ENCODE measurements around the gene NF2.

Gene NF2

GRCh38 chr22:29654420-29654819 lies 51.0 kb downstream of the NF2 start:
- Histone ChIP-seq H3K36me3 (replicated peaks; ENCODE audit: low read depth, low read length) (peaks cover 22% of the 10 kb centered on the region), H3K4me3 (ENCODE audit: low read length) (no peak overlapping the region), H3K9ac (ENCODE audit: low read length) (no peak overlapping the region), H3K4me1 (ENCODE audit: low read length) (no peaks in the 10 kb centered on the region), H3K79me2 (ENCODE audit: low read length) (no peaks in the 10 kb centered on the region), H3K9me3 (ENCODE audit: insufficient read depth, low read length) (no peaks in the 10 kb centered on the region), H2AFZ (ENCODE audit: low read depth, low read length) (no peak overlapping the region), H3K27me3 (ENCODE audit: low read depth, low read length) (no peaks in the 10 kb centered on the region), H3K4me2 (ENCODE audit: low read length) (no peak overlapping the region), H4K20me1 (ENCODE audit: insufficient read depth, low read length) (no peaks in the 10 kb centered on the region), H3K27ac (ENCODE audit: low read length) (no peak overlapping the region)
- no peak for TF ChIP-seq EZH2phosphoT487 (IDR thresholded peaks at IDR 0.05; ENCODE audit: low read depth)
- TF ChIP-seq, protein P1, sequence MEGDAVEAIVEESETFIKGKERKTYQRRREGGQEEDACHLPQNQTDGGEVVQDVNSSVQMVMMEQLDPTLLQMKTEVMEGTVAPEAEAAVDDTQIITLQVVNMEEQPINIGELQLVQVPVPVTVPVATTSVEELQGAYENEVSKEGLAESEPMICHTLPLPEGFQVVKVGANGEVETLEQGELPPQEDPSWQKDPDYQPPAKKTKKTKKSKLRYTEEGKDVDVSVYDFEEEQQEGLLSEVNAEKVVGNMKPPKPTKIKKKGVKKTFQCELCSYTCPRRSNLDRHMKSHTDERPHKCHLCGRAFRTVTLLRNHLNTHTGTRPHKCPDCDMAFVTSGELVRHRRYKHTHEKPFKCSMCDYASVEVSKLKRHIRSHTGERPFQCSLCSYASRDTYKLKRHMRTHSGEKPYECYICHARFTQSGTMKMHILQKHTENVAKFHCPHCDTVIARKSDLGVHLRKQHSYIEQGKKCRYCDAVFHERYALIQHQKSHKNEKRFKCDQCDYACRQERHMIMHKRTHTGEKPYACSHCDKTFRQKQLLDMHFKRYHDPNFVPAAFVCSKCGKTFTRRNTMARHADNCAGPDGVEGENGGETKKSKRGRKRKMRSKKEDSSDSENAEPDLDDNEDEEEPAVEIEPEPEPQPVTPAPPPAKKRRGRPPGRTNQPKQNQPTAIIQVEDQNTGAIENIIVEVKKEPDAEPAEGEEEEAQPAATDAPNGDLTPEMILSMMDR (IDR thresholded peaks at IDR 0.05; ENCODE audit: low read depth, low read length) = no peak

DNA sequence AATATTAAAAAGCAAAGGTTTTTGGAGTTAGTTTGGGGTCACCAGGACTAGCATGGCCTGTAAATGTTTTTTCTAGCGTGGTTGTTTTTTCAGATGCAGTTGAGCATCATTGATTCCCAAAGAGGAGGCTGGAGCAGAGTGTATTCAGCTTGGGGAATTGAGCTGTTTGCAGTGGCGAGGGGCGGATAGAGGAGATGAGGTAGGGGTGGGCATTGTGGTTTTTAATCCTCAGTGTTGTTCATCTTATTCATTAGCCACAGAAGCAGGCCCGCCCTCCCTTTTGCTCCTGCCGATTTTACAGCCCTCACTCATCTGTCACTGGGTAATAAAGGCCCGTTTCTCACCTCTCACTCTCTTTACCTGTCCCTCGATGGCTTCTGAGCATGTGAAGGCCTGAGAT lies 51.4 kb downstream of the NF2 start:
- Histone ChIP-seq H4K20me1 (ENCODE audit: insufficient read depth, low read length) (no peaks in the 10 kb centered on the region), H3K9me3 (ENCODE audit: insufficient read depth, low read length) (no peaks in the 10 kb centered on the region), H3K4me2 (ENCODE audit: low read length) (no peak overlapping the region), H3K27me3 (ENCODE audit: low read depth, low read length) (no peaks in the 10 kb centered on the region), H3K36me3 (replicated peaks; ENCODE audit: low read depth, low read length) (peaks cover 22% of the 10 kb centered on the region), H3K9ac (ENCODE audit: low read length) (no peak overlapping the region), H3K4me1 (ENCODE audit: low read length) (no peaks in the 10 kb centered on the region), H2AFZ (ENCODE audit: low read depth, low read length) (no peak overlapping the region), H3K4me3 (ENCODE audit: low read length) (no peak overlapping the region), H3K27ac (ENCODE audit: low read length) (no peak overlapping the region), H3K79me2 (ENCODE audit: low read length) (no peaks in the 10 kb centered on the region)
- TF ChIP-seq EZH2phosphoT487 (IDR thresholded peaks at IDR 0.05; ENCODE audit: low read depth) = no peak
- TF ChIP-seq, protein P1 (IDR thresholded peaks at IDR 0.05; ENCODE audit: low read depth, low read length) = no peak

DNA sequence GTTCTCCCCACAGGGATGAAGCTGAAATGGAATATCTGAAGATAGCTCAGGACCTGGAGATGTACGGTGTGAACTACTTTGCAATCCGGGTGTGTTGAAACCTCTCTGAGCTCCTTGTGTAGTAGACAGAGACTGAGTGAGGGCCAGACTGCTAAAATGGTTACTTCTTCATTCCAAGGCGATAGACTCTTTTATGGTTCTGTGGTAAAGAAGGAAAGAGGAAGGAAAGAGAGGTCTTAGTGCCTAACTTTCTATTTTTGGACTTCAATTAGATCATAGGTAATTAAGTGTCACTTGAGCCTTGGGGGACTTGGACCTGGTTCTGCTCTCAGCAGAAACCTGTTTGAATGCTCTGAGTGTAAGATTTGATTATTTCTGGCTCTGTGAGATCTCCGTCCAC lies 54.7 kb downstream of the NF2 start:
- H3K9ac ChIP-seq (ENCODE audit: low read length) = no peak overlapping the region
- no peaks in the 10 kb centered on the region for H3K4me1 ChIP-seq (ENCODE audit: low read length)
- H3K9me3 ChIP-seq (ENCODE audit: insufficient read depth, low read length) = no peaks in the 10 kb centered on the region
- no peak overlapping the region for H3K4me2 ChIP-seq (ENCODE audit: low read length)
- no peak overlapping the region for H3K4me3 ChIP-seq (ENCODE audit: low read length)
- H3K27ac ChIP-seq (ENCODE audit: low read length) = no peak overlapping the region
- H2AFZ ChIP-seq (ENCODE audit: low read depth, low read length) = no peak overlapping the region
- H3K36me3 ChIP-seq (replicated peaks; ENCODE audit: low read depth, low read length) = peaks cover 34% of the 10 kb centered on the region
- TF ChIP-seq, protein P1 (IDR thresholded peaks at IDR 0.05; ENCODE audit: low read depth, low read length) = no peak
- no peak for TF ChIP-seq EZH2phosphoT487 (IDR thresholded peaks at IDR 0.05; ENCODE audit: low read depth)
- no peaks in the 10 kb centered on the region for H4K20me1 ChIP-seq (ENCODE audit: insufficient read depth, low read length)
- no peaks in the 10 kb centered on the region for H3K79me2 ChIP-seq (ENCODE audit: low read length)
- H3K27me3 ChIP-seq (ENCODE audit: low read depth, low read length) = no peaks in the 10 kb centered on the region

GRCh38 chr22:29660021-29660420 lies 56.6 kb downstream of the NF2 start:
- Histone ChIP-seq H4K20me1 (ENCODE audit: insufficient read depth, low read length) (no peaks in the 10 kb centered on the region), H2AFZ (ENCODE audit: low read depth, low read length) (no peak overlapping the region)
- TF ChIP-seq EZH2phosphoT487 (IDR thresholded peaks at IDR 0.05; ENCODE audit: low read depth) = no peak
- TF ChIP-seq, protein P1 (IDR thresholded peaks at IDR 0.05; ENCODE audit: low read depth, low read length) = no peak

More at GRCh38 chr22:29660021-29660420, 56.6 kb downstream of the NF2 start:
- H3K9ac ChIP-seq (ENCODE audit: low read length) = no peak overlapping the region
- H3K9me3 ChIP-seq (ENCODE audit: insufficient read depth, low read length) = no peaks in the 10 kb centered on the region
- no peaks in the 10 kb centered on the region for H3K79me2 ChIP-seq (ENCODE audit: low read length)
- no peak overlapping the region for H3K27ac ChIP-seq (ENCODE audit: low read length)
- H3K4me2 ChIP-seq (ENCODE audit: low read length) = no peak overlapping the region
- H3K27me3 ChIP-seq (ENCODE audit: low read depth, low read length) = no peaks in the 10 kb centered on the region
- peaks cover 44% of the 10 kb centered on the region for H3K36me3 ChIP-seq (replicated peaks; ENCODE audit: low read depth, low read length)
- H3K4me3 ChIP-seq (ENCODE audit: low read length) = no peak overlapping the region
- H3K4me1 ChIP-seq (ENCODE audit: low read length) = no peaks in the 10 kb centered on the region

All from OCI-LY3 (cell line).